Rectal smooth muscle tissue (tissue), 1 donor: Measurements from ENCODE around the gene GJC2.
A peak's percentile ranks its signal among the peaks of the same experiment; 100 is the strongest.

Experiments used
- H3K27ac ChIP-seq: one replicate; pipeline ENCODE4 v1.7.0; 2013; ENCODE audit warnings: low read depth, low read length, inconsistent platforms
- H3K27me3 ChIP-seq: one replicate; pipeline ENCODE4 v1.7.0; 2013; ENCODE audit warnings: low read length; ENCODE audit not compliant: control insufficient read depth, insufficient read depth
- H3K36me3 ChIP-seq: one replicate; pipeline ENCODE4 v1.7.0; 2013; ENCODE audit warnings: low read length; ENCODE audit not compliant: control insufficient read depth, insufficient read depth
- H3K4me1 ChIP-seq: one replicate; pipeline ENCODE4 v1.7.0; 2013; ENCODE audit warnings: low read length; ENCODE audit not compliant: control insufficient read depth, insufficient read depth
- H3K4me3 ChIP-seq: one replicate; pipeline ENCODE4 v1.7.0; 2013; ENCODE audit warnings: low read length
- H3K9ac ChIP-seq: one replicate; pipeline ENCODE4 v1.7.0; 2013; ENCODE audit warnings: low read length

Gene GJC2

GRCh38 chr1:228142155-228142691, 7.5 kb upstream of the GJC2 start:
- Histone ChIP-seq H3K4me1 (peaks cover 17% of the 10 kb centered on the region), H3K4me3 (peak overlapping the region; percentile 80), H3K27me3 (no peaks in the 10 kb centered on the region), H3K36me3 (peaks cover 16% of the 10 kb centered on the region), H3K27ac (no peak overlapping the region), H3K9ac (peak overlapping the region; percentile 2)

- H3K27me3 ChIP-seq = no peaks in the 10 kb centered on the region
- H3K27ac ChIP-seq = no peak overlapping the region
- H3K4me1 ChIP-seq = peaks cover 17% of the 10 kb centered on the region
- no peak overlapping the region for H3K9ac ChIP-seq
- peaks cover 20% of the 10 kb centered on the region for H3K36me3 ChIP-seq
- H3K4me3 ChIP-seq = no peak overlapping the region
Measured at GRCh38 chr1:228142701-228143136, 7.0 kb upstream of the GJC2 start.

GRCh38 chr1:228143480-228144192, 6.1 kb upstream of the GJC2 start:
- Histone ChIP-seq H3K9ac (no peak overlapping the region), H3K4me1 (peaks cover 17% of the 10 kb centered on the region), H3K27me3 (no peaks in the 10 kb centered on the region), H3K36me3 (peaks cover 21% of the 10 kb centered on the region), H3K27ac (no peak overlapping the region), H3K4me3 (no peak overlapping the region)

- no peak overlapping the region for H3K4me3 ChIP-seq
- H3K9ac ChIP-seq = no peak overlapping the region
- no peaks in the 10 kb centered on the region for H3K27me3 ChIP-seq
- no peak overlapping the region for H3K27ac ChIP-seq
- peaks cover 21% of the 10 kb centered on the region for H3K36me3 ChIP-seq
- H3K4me1 ChIP-seq = peaks cover 22% of the 10 kb centered on the region
Measured at GRCh38 chr1:228144193-228144992, 5.3 kb upstream of the GJC2 start.

- H3K4me1 ChIP-seq = peaks cover 26% of the 10 kb centered on the region
- H3K27ac ChIP-seq = no peak overlapping the region
- no peaks in the 10 kb centered on the region for H3K27me3 ChIP-seq
- no peak overlapping the region for H3K4me3 ChIP-seq
- H3K36me3 ChIP-seq = peaks cover 21% of the 10 kb centered on the region
- H3K9ac ChIP-seq = no peak overlapping the region
Measured at GRCh38 chr1:228144993-228145343, 4.8 kb upstream of the GJC2 start.

GRCh38 chr1:228145463-228146416, 4.0 kb upstream of the GJC2 start:
- peaks cover 21% of the 10 kb centered on the region for H3K36me3 ChIP-seq
- no peak overlapping the region for H3K27ac ChIP-seq
- H3K27me3 ChIP-seq = no peaks in the 10 kb centered on the region
- H3K4me3 ChIP-seq = no peak overlapping the region
- H3K9ac ChIP-seq = no peak overlapping the region
- peaks cover 33% of the 10 kb centered on the region for H3K4me1 ChIP-seq

GRCh38 chr1:228146417-228147150, 3.1 kb upstream of the GJC2 start:
- Histone ChIP-seq H3K27me3 (no peaks in the 10 kb centered on the region), H3K9ac (no peak overlapping the region), H3K36me3 (peaks cover 21% of the 10 kb centered on the region), H3K4me3 (no peak overlapping the region), H3K27ac (no peak overlapping the region), H3K4me1 (peaks cover 34% of the 10 kb centered on the region)

- H3K9ac ChIP-seq = no peak overlapping the region
- no peak overlapping the region for H3K4me3 ChIP-seq
- H3K4me1 ChIP-seq = peaks cover 33% of the 10 kb centered on the region
- H3K36me3 ChIP-seq = peaks cover 21% of the 10 kb centered on the region
- no peak overlapping the region for H3K27ac ChIP-seq
- no peaks in the 10 kb centered on the region for H3K27me3 ChIP-seq
Measured at GRCh38 chr1:228147151-228147693, 2.5 kb upstream of the GJC2 start.

GRCh38 chr1:228147768-228148167, 2.0 kb upstream of the GJC2 start:
- Histone ChIP-seq H3K4me1 (peaks cover 31% of the 10 kb centered on the region), H3K4me3 (no peak overlapping the region), H3K36me3 (peaks cover 21% of the 10 kb centered on the region), H3K9ac (no peak overlapping the region), H3K27me3 (no peaks in the 10 kb centered on the region), H3K27ac (no peak overlapping the region)

- Histone ChIP-seq H3K9ac (no peak overlapping the region), H3K36me3 (peaks cover 21% of the 10 kb centered on the region), H3K27ac (no peak overlapping the region), H3K4me3 (no peak overlapping the region), H3K27me3 (no peaks in the 10 kb centered on the region), H3K4me1 (peaks cover 31% of the 10 kb centered on the region)
Measured at GRCh38 chr1:228148196-228148861, 1.4 kb upstream of the GJC2 start.

- Histone ChIP-seq H3K27me3 (no peaks in the 10 kb centered on the region), H3K4me3 (no peak overlapping the region), H3K4me1 (peaks cover 31% of the 10 kb centered on the region), H3K27ac (peak overlapping the region; percentile 97), H3K36me3 (peaks cover 21% of the 10 kb centered on the region), H3K9ac (no peak overlapping the region)
Measured at GRCh38 chr1:228148935-228149405, 760 bp upstream of the GJC2 start.
